Liver (tissue), 9 donors: ENCODE data around the gene ARHGAP23. TPM values are rescaled to one million over a fixed set of nuclear protein-coding genes. Genes with fewer than 3 reads are reported as not detected.
"Not testable (repeated sequence)": the region's sequence is repeated elsewhere in the genome, so short reads cannot be mapped to it uniquely, and the experiment has no call there.

Experiments used
- DNase-seq: peaks from one replicate; pipeline ENCODE4 v3.0.0-alpha.2; 2017; ENCODE audit warnings: low spot score
- H3K27ac ChIP-seq, 2 donors: one replicate each; pipeline ENCODE4 v1.7.0; 2013; ENCODE audit warnings: inconsistent platforms in 2 of 2, low read length in 2 of 2, control low read depth in 1 of 2, low read depth in 1 of 2, mild to moderate bottlenecking in 1 of 2
- H3K27me3 ChIP-seq, 4 donors: one replicate each; pipeline versions ENCODE4 v1.6.1 to v1.7.0; 2013; ENCODE audit warnings: low read length in 3 of 4, inconsistent platforms in 1 of 4, mild to moderate bottlenecking in 1 of 4, moderate library complexity in 1 of 4; ENCODE audit not compliant: control insufficient read depth in 4 of 4, insufficient read depth in 4 of 4
- H3K36me3 ChIP-seq, 4 donors: one replicate each; pipeline versions ENCODE4 v1.6.1 to v1.7.0; 2013; ENCODE audit warnings: low read length in 3 of 4, mild to moderate bottlenecking in 3 of 4, low read depth in 1 of 4, moderate library complexity in 1 of 4; ENCODE audit not compliant: control insufficient read depth in 4 of 4, insufficient read depth in 3 of 4
- H3K4me1 ChIP-seq, 4 donors: one replicate each; pipeline versions ENCODE4 v1.6.1 to v1.7.0; 2013; ENCODE audit warnings: low read length in 3 of 4, mild to moderate bottlenecking in 3 of 4, moderate library complexity in 1 of 4; ENCODE audit not compliant: control insufficient read depth in 4 of 4, insufficient read depth in 4 of 4
- H3K4me3 ChIP-seq, 3 donors: one replicate each; pipeline versions ENCODE4 v1.6.1 to v1.7.0; 2013; ENCODE audit warnings: low read length in 3 of 3, control low read depth in 1 of 3, low read depth in 1 of 3, mild to moderate bottlenecking in 1 of 3
- H3K9ac ChIP-seq, 2 donors: one replicate each; pipeline ENCODE4 v1.7.0; 2013; ENCODE audit warnings: low read length in 2 of 2, mild to moderate bottlenecking in 2 of 2, moderate library complexity in 2 of 2, control low read depth in 1 of 2, low read depth in 1 of 2
- H3K9me3 ChIP-seq, 4 donors: one replicate each; pipeline versions ENCODE4 v1.6.1 to v1.7.0; 2013; ENCODE audit warnings: low read length in 3 of 4; ENCODE audit not compliant: control insufficient read depth in 4 of 4
- EGR1 ChIP-seq, 2 donors: IDR thresholded peaks; 2 replicates each; pipeline ENCODE4 v1.6.1; 2016 to 2018; ENCODE audit warnings: antibody characterized with exemption in 2 of 2, low read depth in 2 of 2
- FOXA2 ChIP-seq: IDR thresholded peaks from 2 replicates; pipeline ENCODE4 v1.6.1; 2016; ENCODE audit warnings: antibody characterized with exemption
- HNF4G ChIP-seq: IDR thresholded peaks from 2 replicates; pipeline ENCODE4 v1.6.1; 2016; ENCODE audit warnings: antibody characterized with exemption
- TAF1 ChIP-seq: conservative IDR thresholded peaks from 2 replicates; pipeline ENCODE4 v1.6.1; 2016; ENCODE audit warnings: antibody characterized with exemption, mild to moderate bottlenecking
- WGBS: extraction: QIAGEN DNeasy Blood & Tissue Kit; methylation state at CpG from one replicate; pipeline ENCODE4 v1.1.7; 2013; 5-methylcytosine and 5-hydroxymethylcytosine counted together
- polyA plus RNA-seq, 2 donors: library from polyadenylated mRNA; stranded (reverse) in 1 of 2; unstranded in 1 of 2; fragments of 200-250 nt in 1 of 2; fragments of >200 nt in 1 of 2; fragmentation: Nextera tagmentation in 1 of 2; extraction: Ambion mirVana in 1 of 2; gene quantifications; one replicate each; pipeline versions ENCODE4 v1.2.1 to v1.2.3, GENCODE V29; 2013 to 2015
- total RNA-seq, 2 donors: library from RNA; depleted of rRNA; stranded (reverse); fragments of >200 nt; gene quantifications; one replicate each; pipeline ENCODE4 v1.2.3, GENCODE V29; 2014
- TF ChIP-seq, protein P1 (sequence below): IDR thresholded peaks from 2 replicates; pipeline ENCODE4 v1.6.1; 2016; ENCODE audit warnings: antibody characterized with exemption
- TF ChIP-seq, protein P2 (sequence below): IDR thresholded peaks from 2 replicates; pipeline ENCODE4 v1.6.1; 2016; ENCODE audit warnings: antibody characterized with exemption, mild to moderate bottlenecking
- donor health status: healthy.
- donor health status: healthy.
- donor health status: healthy.
- donor health status: healthy.
- donor health status: healthy.

Gene ARHGAP23
- total and polyA plus RNA-seq, 4 donors, result 0.28 to 31.8 (median 4.6) TPM

DNA sequence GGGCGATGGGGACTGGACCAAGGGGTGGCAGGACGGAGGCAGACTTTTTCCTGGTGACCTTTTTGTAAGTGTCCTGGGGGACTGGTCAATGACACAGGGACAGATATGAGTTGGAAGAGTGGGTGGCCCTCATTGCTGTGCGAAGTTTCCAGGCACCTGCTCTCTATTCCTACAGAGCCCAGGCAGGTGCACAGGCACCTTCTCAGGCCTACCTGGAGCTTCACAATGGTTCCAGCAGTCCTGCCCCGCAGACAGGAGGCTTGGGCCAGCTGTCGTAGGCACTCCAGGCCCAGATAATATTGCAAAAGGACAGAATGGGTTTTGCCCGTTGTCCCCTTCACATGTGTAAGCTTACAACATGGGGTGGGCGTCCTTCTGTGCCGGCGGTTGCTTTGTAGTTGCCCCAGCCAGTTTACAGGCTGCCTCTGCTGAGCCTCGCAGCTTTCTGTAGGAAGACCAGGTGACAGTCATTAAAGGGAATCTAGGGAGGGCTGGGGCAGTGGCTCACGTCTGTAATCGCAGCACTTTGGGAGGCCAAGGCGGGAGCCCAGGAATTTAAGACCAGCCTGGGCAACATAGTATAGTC, 84.3 kb downstream of the ARHGAP23 start:
- H3K9me3 ChIP-seq, result no peaks in the 10 kb centered on the region
- H3K4me1 ChIP-seq, result peaks cover 4 to 17% (median 8%) of the 10 kb centered on the region in 4 donors
- TF ChIP-seq TAF1 (no peak), FOXA2 (no peak), EGR1 (IDR thresholded peaks at IDR 0.05; ENCODE audit: low read depth in 2 of 2) (no peak), HNF4G (no peak)
- TF ChIP-seq, protein P1, sequence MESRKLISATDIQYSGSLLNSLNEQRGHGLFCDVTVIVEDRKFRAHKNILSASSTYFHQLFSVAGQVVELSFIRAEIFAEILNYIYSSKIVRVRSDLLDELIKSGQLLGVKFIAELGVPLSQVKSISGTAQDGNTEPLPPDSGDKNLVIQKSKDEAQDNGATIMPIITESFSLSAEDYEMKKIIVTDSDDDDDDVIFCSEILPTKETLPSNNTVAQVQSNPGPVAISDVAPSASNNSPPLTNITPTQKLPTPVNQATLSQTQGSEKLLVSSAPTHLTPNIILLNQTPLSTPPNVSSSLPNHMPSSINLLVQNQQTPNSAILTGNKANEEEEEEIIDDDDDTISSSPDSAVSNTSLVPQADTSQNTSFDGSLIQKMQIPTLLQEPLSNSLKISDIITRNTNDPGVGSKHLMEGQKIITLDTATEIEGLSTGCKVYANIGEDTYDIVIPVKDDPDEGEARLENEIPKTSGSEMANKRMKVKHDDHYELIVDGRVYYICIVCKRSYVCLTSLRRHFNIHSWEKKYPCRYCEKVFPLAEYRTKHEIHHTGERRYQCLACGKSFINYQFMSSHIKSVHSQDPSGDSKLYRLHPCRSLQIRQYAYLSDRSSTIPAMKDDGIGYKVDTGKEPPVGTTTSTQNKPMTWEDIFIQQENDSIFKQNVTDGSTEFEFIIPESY, result no peak
- TF ChIP-seq, protein P2, sequence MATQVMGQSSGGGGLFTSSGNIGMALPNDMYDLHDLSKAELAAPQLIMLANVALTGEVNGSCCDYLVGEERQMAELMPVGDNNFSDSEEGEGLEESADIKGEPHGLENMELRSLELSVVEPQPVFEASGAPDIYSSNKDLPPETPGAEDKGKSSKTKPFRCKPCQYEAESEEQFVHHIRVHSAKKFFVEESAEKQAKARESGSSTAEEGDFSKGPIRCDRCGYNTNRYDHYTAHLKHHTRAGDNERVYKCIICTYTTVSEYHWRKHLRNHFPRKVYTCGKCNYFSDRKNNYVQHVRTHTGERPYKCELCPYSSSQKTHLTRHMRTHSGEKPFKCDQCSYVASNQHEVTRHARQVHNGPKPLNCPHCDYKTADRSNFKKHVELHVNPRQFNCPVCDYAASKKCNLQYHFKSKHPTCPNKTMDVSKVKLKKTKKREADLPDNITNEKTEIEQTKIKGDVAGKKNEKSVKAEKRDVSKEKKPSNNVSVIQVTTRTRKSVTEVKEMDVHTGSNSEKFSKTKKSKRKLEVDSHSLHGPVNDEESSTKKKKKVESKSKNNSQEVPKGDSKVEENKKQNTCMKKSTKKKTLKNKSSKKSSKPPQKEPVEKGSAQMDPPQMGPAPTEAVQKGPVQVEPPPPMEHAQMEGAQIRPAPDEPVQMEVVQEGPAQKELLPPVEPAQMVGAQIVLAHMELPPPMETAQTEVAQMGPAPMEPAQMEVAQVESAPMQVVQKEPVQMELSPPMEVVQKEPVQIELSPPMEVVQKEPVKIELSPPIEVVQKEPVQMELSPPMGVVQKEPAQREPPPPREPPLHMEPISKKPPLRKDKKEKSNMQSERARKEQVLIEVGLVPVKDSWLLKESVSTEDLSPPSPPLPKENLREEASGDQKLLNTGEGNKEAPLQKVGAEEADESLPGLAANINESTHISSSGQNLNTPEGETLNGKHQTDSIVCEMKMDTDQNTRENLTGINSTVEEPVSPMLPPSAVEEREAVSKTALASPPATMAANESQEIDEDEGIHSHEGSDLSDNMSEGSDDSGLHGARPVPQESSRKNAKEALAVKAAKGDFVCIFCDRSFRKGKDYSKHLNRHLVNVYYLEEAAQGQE, result no peak
- H3K27ac ChIP-seq, result no peak overlapping the region
- H3K9ac ChIP-seq, result no peak overlapping the region
- peaks cover 0 to 5% (median 2%) of the 10 kb centered on the region in 4 donors for H3K27me3 ChIP-seq
- WGBS, result 88% methylated on average over 13 of the region's 13 CpGs
- H3K36me3 ChIP-seq, result no peaks in the 10 kb centered on the region
- no peak overlapping the region for H3K4me3 ChIP-seq
- DNase-seq, result no peak

DNA sequence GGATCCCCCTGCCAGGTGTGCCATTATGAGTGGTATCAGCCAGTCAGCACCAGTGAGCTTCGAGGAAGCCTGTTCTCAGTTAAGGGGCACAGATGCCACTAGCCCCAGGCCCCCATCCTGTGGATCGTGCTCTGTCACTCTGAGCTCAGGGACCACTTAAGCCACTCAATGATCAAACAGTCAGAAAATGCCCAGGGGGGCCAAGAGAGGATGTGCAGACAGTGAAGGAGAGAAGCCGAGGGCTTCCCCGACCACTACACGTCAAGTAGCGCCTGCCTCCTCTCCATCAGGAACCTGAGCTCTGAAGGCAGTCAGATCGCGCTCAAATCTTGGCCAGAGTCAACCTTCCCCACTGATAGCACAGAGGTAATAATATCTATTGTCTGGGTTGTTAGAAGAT, 98.3 kb downstream of the ARHGAP23 start:
- H3K27ac ChIP-seq, H3K4me1 ChIP-seq, H3K36me3 ChIP-seq, H3K27me3 ChIP-seq, H3K4me3 ChIP-seq, H3K9ac ChIP-seq, H3K9me3 ChIP-seq, DNase-seq: not testable (repeated sequence)
- WGBS, result 74% methylated on average over 8 of the region's 8 CpGs

DNA sequence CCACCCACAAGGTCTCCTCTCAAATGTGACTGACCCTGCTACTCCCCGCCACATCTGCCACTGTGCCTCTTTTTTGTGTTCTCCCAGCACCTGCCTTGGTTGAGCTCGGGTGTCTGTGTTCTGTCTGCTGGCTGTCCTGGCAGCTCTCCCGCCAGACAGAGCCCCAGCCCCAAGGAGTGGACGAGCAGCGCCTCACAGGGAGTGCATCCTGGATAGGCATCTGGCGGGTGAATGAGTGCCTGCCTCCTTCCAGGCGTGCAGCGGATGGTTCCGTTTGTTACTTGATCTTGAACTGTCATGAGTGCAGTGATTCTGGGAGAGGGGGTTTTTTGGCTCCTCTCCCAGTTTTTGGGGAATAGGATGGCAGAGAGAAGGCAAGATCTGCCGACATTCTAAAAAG, 99.9 kb downstream of the ARHGAP23 start:
- DNase-seq, H3K27ac ChIP-seq, H3K9ac ChIP-seq, H3K4me3 ChIP-seq, H3K9me3 ChIP-seq, H3K4me1 ChIP-seq, H3K27me3 ChIP-seq, H3K36me3 ChIP-seq: not testable (repeated sequence)
- WGBS, result 44% methylated on average over 10 of the region's 10 CpGs

DNA sequence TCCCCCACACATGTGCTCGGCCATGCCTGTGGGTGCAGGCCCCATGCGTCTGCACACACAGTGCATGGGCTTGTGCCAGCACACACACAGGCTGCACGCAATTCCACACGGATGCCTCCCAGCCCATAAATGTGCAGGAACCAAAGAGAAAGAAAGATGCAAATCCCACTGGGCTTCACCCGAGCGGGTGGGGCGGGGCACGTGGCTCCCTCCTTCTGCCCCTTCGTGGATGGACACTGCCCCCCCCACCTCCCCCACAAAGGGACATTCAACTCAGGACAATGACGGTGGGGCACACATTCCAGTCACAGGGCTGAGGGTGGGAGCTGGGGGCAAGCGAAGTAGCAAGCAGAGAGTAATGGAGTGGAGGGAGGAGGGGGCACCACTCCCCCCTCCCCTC, 102.6 kb downstream of the ARHGAP23 start:
- not testable (repeated sequence) for DNase-seq, H3K4me1 ChIP-seq, H3K27ac ChIP-seq, H3K36me3 ChIP-seq, H3K9me3 ChIP-seq, H3K4me3 ChIP-seq, H3K27me3 ChIP-seq, H3K9ac ChIP-seq
- 49% methylated on average over 11 of the region's 11 CpGs for WGBS

DNA sequence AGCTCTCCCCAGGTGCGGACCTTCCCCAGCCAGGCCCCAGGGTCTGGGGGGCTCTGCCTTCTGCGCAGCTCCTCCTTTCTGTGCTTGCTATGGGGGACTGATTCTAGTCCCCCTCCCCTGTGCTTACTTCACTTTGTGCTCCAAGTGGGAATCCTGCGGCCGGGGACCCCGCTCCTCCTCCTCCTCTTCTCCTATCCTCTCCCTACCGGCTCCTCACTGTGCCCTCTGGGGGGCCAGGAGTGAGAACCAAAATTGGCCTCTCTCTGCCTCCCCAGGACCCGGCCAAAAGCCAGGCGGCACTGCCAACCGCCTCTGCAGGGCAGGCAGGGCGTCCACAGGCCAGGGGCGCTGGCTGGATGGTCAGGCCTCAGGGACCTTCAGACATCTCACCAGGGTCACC, 103.5 kb downstream of the ARHGAP23 start:
- DNase-seq, H3K36me3 ChIP-seq, H3K9me3 ChIP-seq, H3K27me3 ChIP-seq, H3K4me3 ChIP-seq, H3K27ac ChIP-seq, H3K4me1 ChIP-seq, H3K9ac ChIP-seq: not testable (repeated sequence)
- 82% methylated on average over 10 of the region's 11 CpGs for WGBS
